Measurements from ENCODE around the gene EXOC1L. TPM values are rescaled to one million over a fixed set of nuclear protein-coding genes. Genes with fewer than 3 reads are reported as not detected.

Gene EXOC1L
- total and polyA plus RNA-seq, 9 of the 15 experiments (the other 6 are each of a cell fraction or from before 2014, with no cell fraction given) = 0.38 to 3.9 (median 1.0) TPM; not detected in 1

GRCh38 chr4:55866973-55867574, 47.5 kb downstream of the EXOC1L start (continued):
- no peak for TF ChIP-seq PHF21A (IDR thresholded peaks at IDR 0.05; ENCODE audit: borderline replicate concordance, low read depth)
- TF ChIP-seq ZNF274 (IDR thresholded peaks at IDR 0.05; ENCODE audit: borderline replicate concordance, low read depth, low read length) = no peak
- TF ChIP-seq STAT5A (IDR thresholded peaks at IDR 0.05; ENCODE audit: borderline replicate concordance, low read length) = no peak
- TF ChIP-seq, protein P1, sequence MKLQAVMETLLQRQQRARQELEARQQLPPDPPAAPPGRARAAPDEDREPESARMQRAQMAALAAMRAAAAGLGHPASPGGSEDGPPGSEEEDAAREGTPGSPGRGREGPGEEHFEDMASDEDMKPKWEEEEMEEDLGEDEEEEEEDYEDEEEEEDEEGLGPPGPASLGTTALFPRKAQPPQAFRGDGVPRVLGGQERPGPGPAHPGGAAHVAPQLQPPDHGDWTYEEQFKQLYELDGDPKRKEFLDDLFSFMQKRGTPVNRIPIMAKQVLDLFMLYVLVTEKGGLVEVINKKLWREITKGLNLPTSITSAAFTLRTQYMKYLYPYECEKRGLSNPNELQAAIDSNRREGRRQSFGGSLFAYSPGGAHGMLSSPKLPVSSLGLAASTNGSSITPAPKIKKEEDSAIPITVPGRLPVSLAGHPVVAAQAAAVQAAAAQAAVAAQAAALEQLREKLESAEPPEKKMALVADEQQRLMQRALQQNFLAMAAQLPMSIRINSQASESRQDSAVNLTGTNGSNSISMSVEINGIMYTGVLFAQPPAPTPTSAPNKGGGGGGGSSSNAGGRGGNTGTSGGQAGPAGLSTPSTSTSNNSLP (IDR thresholded peaks at IDR 0.05; ENCODE audit: borderline replicate concordance, low read depth, low read length) = no peak
- TF ChIP-seq ZZZ3 (IDR thresholded peaks at IDR 0.05) = 0 out of 2 replicates have a peak, but pooled peaks have one; percentile 34
- TF ChIP-seq, protein P2, sequence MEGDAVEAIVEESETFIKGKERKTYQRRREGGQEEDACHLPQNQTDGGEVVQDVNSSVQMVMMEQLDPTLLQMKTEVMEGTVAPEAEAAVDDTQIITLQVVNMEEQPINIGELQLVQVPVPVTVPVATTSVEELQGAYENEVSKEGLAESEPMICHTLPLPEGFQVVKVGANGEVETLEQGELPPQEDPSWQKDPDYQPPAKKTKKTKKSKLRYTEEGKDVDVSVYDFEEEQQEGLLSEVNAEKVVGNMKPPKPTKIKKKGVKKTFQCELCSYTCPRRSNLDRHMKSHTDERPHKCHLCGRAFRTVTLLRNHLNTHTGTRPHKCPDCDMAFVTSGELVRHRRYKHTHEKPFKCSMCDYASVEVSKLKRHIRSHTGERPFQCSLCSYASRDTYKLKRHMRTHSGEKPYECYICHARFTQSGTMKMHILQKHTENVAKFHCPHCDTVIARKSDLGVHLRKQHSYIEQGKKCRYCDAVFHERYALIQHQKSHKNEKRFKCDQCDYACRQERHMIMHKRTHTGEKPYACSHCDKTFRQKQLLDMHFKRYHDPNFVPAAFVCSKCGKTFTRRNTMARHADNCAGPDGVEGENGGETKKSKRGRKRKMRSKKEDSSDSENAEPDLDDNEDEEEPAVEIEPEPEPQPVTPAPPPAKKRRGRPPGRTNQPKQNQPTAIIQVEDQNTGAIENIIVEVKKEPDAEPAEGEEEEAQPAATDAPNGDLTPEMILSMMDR (IDR thresholded peaks at IDR 0.05 in 2 of 3, conservative IDR thresholded peaks at IDR 0.05 in 1 of 3; ENCODE audit: insufficient read depth in 2 of 3, low read depth in 1 of 3, low read length in 3 of 3) = peak; percentile 65 to 89 (median 77)
- TF ChIP-seq ZNF41 (CRISPR knock-in tag; conservative IDR thresholded peaks at IDR 0.05) = no peak
- TF ChIP-seq, protein P3, sequence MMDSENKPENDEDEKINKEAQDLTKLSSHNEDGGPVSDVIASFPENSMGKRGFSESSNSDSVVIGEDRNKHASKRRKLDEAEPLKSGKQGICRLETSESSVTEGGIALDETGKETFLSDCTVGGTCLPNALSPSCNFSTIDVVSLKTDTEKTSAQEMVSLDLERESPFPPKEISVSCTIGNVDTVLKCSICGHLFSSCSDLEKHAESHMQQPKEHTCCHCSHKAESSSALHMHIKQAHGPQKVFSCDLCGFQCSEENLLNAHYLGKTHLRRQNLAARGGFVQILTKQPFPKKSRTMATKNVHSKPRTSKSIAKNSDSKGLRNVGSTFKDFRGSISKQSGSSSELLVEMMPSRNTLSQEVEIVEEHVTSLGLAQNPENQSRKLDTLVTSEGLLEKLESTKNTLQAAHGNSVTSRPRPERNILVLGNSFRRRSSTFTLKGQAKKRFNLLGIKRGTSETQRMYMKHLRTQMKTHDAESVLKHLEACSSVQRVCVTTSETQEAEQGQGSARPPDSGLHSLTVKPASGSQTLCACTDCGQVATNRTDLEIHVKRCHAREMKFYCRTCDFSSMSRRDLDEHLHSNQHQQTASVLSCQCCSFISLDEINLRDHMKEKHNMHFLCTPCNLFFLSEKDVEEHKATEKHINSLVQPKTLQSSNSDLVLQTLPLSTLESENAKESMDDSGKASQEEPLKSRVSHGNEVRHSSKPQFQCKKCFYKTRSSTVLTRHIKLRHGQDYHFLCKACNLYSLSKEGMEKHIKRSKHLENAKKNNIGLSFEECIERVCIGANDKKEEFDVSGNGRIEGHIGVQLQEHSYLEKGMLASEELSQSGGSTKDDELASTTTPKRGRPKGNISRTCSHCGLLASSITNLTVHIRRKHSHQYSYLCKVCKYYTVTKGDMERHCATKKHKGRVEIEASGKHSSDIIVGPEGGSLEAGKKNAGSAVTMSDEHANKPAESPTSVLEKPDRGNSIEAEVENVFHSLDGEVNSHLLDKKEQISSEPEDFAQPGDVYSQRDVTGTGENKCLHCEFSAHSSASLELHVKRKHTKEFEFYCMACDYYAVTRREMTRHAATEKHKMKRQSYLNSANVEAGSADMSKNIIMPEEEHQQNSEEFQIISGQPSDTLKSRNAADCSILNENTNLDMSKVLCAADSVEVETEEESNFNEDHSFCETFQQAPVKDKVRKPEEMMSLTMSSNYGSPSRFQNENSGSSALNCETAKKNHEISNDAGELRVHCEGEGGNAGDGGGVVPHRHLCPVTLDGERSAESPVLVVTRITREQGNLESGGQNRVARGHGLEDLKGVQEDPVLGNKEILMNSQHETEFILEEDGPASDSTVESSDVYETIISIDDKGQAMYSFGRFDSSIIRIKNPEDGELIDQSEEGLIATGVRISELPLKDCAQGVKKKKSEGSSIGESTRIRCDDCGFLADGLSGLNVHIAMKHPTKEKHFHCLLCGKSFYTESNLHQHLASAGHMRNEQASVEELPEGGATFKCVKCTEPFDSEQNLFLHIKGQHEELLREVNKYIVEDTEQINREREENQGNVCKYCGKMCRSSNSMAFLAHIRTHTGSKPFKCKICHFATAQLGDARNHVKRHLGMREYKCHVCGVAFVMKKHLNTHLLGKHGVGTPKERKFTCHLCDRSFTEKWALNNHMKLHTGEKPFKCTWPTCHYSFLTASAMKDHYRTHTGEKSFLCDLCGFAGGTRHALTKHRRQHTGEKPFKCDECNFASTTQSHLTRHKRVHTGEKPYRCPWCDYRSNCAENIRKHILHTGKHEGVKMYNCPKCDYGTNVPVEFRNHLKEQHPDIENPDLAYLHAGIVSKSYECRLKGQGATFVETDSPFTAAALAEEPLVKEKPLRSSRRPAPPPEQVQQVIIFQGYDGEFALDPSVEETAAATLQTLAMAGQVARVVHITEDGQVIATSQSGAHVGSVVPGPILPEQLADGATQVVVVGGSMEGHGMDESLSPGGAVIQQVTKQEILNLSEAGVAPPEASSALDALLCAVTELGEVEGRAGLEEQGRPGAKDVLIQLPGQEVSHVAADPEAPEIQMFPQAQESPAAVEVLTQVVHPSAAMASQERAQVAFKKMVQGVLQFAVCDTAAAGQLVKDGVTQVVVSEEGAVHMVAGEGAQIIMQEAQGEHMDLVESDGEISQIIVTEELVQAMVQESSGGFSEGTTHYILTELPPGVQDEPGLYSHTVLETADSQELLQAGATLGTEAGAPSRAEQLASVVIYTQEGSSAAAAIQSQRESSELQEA (IDR thresholded peaks at IDR 0.05; ENCODE audit: low read depth) = no peak
- peak; percentile 65 for TF ChIP-seq SMC3 (conservative IDR thresholded peaks at IDR 0.05; ENCODE audit: insufficient read depth, low read depth, low read length)
- no peak for TF ChIP-seq ZNF695 (CRISPR knock-in tag; IDR thresholded peaks at IDR 0.05)
- no peak for TF ChIP-seq BRD9 (IDR thresholded peaks at IDR 0.05; ENCODE audit: low read depth, partially characterized antibody)
- TF ChIP-seq SMARCA4 (IDR thresholded peaks at IDR 0.05) = no peak
- TF ChIP-seq SAFB2 (IDR thresholded peaks at IDR 0.05; ENCODE audit: borderline replicate concordance, low read depth, low read length, severe bottlenecking) = no peak
- no peak for TF ChIP-seq ZEB2 (IDR thresholded peaks at IDR 0.05)
- no peak for TF ChIP-seq ZNF217 (CRISPR knock-in tag; IDR thresholded peaks at IDR 0.05)
- TF ChIP-seq ZSCAN32 (CRISPR knock-in tag; IDR thresholded peaks at IDR 0.05) = no peak
